GM23338 (cell line): Measurements from ENCODE around the gene ASTL. TPM values are rescaled to one million over a fixed set of nuclear protein-coding genes. Genes with fewer than 3 reads are reported as not detected.

Experiments
- CTCF ChIP-seq, 2 experiments: fragments of 200-600 bp in 1 of 2; sonication (generic) in 1 of 2; conservative IDR thresholded peaks; 2 replicates each; pipeline versions ENCODE4 v1.5.1 to v1.6.1; 2016 to 2017; ENCODE audit warnings: antibody characterized with exemption in 2 of 2, low read depth in 2 of 2, mild to moderate bottlenecking in 2 of 2, moderate library complexity in 1 of 2
- EZH2 ChIP-seq: fragments of 200-600 bp; sonication (generic); IDR thresholded peaks from one replicate; pipeline ENCODE4 v1.8.0; 2017; ENCODE audit warnings: antibody characterized with exemption, mild to moderate bottlenecking, low read depth; ENCODE audit not compliant: unreplicated experiment
- STAT1 ChIP-seq: IDR thresholded peaks from one replicate; pipeline ENCODE4 v1.6.1; 2016; ENCODE audit warnings: antibody characterized with exemption; ENCODE audit not compliant: unreplicated experiment
- polyA plus RNA-seq: library from polyadenylated mRNA; unstranded; fragments of >200 nt; fragmentation: Nextera tagmentation; extraction: Ambion mirVana; gene quantifications from 2 replicates; pipeline ENCODE4 v1.2.1, GENCODE V29; 2016
- total RNA-seq: library from RNA; depleted of rRNA; stranded (reverse); fragments of >200 nt; shearing (Covaris generic); gene quantifications from 2 replicates; pipeline ENCODE4 v1.2.3, GENCODE V29; 2014
- TF ChIP-seq, protein P1 (sequence below): fragments of 250-450 bp; sonication (Bioruptor Pico); IDR thresholded peaks from 2 replicates; pipeline ENCODE4 v1.5.0; 2020; ENCODE audit warnings: mild to moderate bottlenecking, moderate library complexity
- TF ChIP-seq, protein P2 (sequence below): IDR thresholded peaks from 2 replicates; pipeline ENCODE4 v1.6.1; 2016; ENCODE audit warnings: antibody characterized with exemption
- TF ChIP-seq, protein P3 (sequence below): IDR thresholded peaks from one replicate; pipeline ENCODE4 v1.6.1; 2018; ENCODE audit warnings: antibody characterized with exemption; ENCODE audit not compliant: unreplicated experiment

Gene ASTL
- total and polyA plus RNA-seq, 2 experiments from 2014 or later, result 0.23 TPM; not detected in 1

DNA sequence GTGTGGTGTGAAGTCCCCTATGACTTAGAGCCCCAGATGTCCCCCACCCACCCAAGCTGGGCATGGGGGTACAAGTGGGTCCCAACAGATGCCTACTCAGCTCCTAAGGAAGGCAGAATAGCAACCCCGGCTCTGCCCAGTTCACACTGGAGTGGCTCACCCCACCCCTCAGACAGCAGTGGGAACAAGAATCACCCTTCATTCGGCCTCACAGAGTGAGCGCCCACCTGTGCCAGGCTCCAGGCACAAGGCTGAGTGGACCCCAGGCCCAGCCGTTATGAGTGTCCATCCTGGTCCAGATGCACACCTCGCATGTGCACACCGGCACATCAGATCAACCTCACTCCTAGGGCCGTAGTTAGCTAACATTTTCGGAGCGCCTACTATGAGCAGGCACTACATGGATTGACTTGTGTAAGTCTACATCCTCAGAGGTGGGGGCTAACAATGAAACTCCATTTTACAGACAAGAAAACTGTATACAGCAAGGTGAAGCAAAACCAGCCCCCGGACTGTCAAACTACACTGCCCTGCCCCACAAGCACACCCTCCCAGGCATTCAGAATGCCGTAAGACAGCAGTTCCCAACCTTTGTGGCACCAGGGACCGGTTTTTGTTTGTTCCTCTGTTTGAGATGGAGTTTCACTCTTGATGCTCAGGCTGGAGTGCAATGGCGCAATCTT, 2.8 kb upstream of the ASTL start (continued):
- TF ChIP-seq, protein P1, sequence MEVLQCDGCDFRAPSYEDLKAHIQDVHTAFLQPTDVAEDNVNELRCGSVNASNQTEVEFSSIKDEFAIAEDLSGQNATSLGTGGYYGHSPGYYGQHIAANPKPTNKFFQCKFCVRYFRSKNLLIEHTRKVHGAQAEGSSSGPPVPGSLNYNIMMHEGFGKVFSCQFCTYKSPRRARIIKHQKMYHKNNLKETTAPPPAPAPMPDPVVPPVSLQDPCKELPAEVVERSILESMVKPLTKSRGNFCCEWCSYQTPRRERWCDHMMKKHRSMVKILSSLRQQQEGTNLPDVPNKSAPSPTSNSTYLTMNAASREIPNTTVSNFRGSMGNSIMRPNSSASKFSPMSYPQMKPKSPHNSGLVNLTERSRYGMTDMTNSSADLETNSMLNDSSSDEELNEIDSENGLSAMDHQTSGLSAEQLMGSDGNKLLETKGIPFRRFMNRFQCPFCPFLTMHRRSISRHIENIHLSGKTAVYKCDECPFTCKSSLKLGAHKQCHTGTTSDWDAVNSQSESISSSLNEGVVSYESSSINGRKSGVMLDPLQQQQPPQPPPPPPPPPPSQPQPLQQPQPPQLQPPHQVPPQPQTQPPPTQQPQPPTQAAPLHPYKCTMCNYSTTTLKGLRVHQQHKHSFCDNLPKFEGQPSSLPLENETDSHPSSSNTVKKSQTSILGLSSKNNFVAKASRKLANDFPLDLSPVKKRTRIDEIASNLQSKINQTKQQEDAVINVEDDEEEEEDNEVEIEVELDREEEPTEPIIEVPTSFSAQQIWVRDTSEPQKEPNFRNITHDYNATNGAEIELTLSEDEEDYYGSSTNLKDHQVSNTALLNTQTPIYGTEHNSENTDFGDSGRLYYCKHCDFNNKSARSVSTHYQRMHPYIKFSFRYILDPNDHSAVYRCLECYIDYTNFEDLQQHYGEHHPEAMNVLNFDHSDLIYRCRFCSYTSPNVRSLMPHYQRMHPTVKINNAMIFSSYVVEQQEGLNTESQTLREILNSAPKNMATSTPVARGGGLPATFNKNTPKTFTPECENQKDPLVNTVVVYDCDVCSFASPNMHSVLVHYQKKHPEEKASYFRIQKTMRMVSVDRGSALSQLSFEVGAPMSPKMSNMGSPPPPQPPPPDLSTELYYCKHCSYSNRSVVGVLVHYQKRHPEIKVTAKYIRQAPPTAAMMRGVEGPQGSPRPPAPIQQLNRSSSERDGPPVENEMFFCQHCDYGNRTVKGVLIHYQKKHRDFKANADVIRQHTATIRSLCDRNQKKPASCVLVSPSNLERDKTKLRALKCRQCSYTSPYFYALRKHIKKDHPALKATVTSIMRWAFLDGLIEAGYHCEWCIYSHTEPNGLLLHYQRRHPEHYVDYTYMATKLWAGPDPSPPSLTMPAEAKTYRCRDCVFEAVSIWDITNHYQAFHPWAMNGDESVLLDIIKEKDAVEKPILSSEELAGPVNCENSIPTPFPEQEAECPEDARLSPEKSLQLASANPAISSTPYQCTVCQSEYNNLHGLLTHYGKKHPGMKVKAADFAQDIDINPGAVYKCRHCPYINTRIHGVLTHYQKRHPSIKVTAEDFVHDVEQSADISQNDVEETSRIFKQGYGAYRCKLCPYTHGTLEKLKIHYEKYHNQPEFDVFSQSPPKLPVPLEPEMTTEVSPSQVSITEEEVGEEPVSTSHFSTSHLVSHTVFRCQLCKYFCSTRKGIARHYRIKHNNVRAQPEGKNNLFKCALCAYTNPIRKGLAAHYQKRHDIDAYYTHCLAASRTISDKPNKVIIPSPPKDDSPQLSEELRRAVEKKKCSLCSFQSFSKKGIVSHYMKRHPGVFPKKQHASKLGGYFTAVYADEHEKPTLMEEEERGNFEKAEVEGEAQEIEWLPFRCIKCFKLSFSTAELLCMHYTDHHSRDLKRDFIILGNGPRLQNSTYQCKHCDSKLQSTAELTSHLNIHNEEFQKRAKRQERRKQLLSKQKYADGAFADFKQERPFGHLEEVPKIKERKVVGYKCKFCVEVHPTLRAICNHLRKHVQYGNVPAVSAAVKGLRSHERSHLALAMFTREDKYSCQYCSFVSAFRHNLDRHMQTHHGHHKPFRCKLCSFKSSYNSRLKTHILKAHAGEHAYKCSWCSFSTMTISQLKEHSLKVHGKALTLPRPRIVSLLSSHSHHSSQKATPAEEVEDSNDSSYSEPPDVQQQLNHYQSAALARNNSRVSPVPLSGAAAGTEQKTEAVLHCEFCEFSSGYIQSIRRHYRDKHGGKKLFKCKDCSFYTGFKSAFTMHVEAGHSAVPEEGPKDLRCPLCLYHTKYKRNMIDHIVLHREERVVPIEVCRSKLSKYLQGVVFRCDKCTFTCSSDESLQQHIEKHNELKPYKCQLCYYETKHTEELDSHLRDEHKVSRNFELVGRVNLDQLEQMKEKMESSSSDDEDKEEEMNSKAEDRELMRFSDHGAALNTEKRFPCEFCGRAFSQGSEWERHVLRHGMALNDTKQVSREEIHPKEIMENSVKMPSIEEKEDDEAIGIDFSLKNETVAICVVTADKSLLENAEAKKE (CRISPR knock-in tag), result no peak
- TF ChIP-seq, protein P2, sequence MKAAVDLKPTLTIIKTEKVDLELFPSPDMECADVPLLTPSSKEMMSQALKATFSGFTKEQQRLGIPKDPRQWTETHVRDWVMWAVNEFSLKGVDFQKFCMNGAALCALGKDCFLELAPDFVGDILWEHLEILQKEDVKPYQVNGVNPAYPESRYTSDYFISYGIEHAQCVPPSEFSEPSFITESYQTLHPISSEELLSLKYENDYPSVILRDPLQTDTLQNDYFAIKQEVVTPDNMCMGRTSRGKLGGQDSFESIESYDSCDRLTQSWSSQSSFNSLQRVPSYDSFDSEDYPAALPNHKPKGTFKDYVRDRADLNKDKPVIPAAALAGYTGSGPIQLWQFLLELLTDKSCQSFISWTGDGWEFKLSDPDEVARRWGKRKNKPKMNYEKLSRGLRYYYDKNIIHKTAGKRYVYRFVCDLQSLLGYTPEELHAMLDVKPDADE, result no peak
- TF ChIP-seq, protein P3, sequence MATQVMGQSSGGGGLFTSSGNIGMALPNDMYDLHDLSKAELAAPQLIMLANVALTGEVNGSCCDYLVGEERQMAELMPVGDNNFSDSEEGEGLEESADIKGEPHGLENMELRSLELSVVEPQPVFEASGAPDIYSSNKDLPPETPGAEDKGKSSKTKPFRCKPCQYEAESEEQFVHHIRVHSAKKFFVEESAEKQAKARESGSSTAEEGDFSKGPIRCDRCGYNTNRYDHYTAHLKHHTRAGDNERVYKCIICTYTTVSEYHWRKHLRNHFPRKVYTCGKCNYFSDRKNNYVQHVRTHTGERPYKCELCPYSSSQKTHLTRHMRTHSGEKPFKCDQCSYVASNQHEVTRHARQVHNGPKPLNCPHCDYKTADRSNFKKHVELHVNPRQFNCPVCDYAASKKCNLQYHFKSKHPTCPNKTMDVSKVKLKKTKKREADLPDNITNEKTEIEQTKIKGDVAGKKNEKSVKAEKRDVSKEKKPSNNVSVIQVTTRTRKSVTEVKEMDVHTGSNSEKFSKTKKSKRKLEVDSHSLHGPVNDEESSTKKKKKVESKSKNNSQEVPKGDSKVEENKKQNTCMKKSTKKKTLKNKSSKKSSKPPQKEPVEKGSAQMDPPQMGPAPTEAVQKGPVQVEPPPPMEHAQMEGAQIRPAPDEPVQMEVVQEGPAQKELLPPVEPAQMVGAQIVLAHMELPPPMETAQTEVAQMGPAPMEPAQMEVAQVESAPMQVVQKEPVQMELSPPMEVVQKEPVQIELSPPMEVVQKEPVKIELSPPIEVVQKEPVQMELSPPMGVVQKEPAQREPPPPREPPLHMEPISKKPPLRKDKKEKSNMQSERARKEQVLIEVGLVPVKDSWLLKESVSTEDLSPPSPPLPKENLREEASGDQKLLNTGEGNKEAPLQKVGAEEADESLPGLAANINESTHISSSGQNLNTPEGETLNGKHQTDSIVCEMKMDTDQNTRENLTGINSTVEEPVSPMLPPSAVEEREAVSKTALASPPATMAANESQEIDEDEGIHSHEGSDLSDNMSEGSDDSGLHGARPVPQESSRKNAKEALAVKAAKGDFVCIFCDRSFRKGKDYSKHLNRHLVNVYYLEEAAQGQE, result no peak
- TF ChIP-seq EZH2 (no peak), STAT1 (no peak), CTCF (conservative IDR thresholded peaks at IDR 0.05; ENCODE audit: low read depth in 2 of 2) (no peak)
